HFFc6 (cell line): ENCODE measurements around the gene ELOVL2. TPM values are rescaled to one million over a fixed set of nuclear protein-coding genes. Genes with fewer than 3 reads are reported as not detected.

Experiments
- DNase-seq: peaks from one replicate; pipeline ENCODE4 v3.0.0-alpha.2; 2018
- H3K27ac Mint-ChIP-seq: 2 replicates; pipeline ENCODE4 v1.8.0; 2020; ENCODE audit warnings: mild to moderate bottlenecking, mixed read lengths
- H3K27me3 Mint-ChIP-seq: 2 replicates; pipeline ENCODE4 v1.8.0; 2021; ENCODE audit warnings: mild to moderate bottlenecking, moderate library complexity, mixed read lengths; ENCODE audit not compliant: insufficient read depth
- H3K36me3 Mint-ChIP-seq: 2 replicates; pipeline ENCODE4 v1.8.0; 2021; ENCODE audit warnings: low read depth, mixed read lengths
- H3K4me1 Mint-ChIP-seq: 2 replicates; pipeline ENCODE4 v1.8.0; 2020; ENCODE audit warnings: low read depth, mixed read lengths
- H3K4me3 Mint-ChIP-seq: 2 replicates; pipeline ENCODE4 v1.8.0; 2020; ENCODE audit warnings: mild to moderate bottlenecking, moderate library complexity, mixed read lengths
- H3K9me3 Mint-ChIP-seq: 2 replicates; pipeline ENCODE4 v1.8.0; 2020; ENCODE audit warnings: mild to moderate bottlenecking, mixed read lengths
- CTCF ChIP-seq: fragments of 200-600 bp; sonication (generic); IDR thresholded peaks from 2 replicates; pipeline ENCODE4 v1.5.0; 2021; ENCODE audit warnings: antibody characterized with exemption, mild to moderate bottlenecking
- total RNA-seq, 6 experiments: library from RNA; stranded (reverse); fragmentation: NEBNext Ultra II Directional; extraction: Animal tissue kit (Norgen Biotek cat#: 25700); gene quantifications; 2 replicates in 1 of 6; 3 replicates in 5 of 6; pipeline ENCODE4 v1.2.3, GENCODE V29; 2021

The ELOVL2 gene
- total RNA-seq, 6 experiments from 2014 or later: 0.05 to 0.09 (median 0.05) TPM; not detected in 3

GRCh38 chr6:11015102-11015501 is 29.0 kb downstream of the ELOVL2 start:
- no peak overlapping the region for H3K4me3 Mint-ChIP-seq
- no peak for DNase-seq
- no peak overlapping the region for H3K27ac Mint-ChIP-seq
- H3K27me3 Mint-ChIP-seq: peaks cover 8% of the 10 kb centered on the region
- no peak for TF ChIP-seq CTCF
- no peaks in the 10 kb centered on the region for H3K9me3 Mint-ChIP-seq
- no peaks in the 10 kb centered on the region for H3K36me3 Mint-ChIP-seq
- H3K4me1 Mint-ChIP-seq: no peaks in the 10 kb centered on the region

GRCh38 chr6:11013721-11014070 is 30.4 kb downstream of the ELOVL2 start:
- Mint-ChIP-seq H3K4me1 (peaks cover 8% of the 10 kb centered on the region), H3K4me3 (no peak overlapping the region), H3K27ac (no peak overlapping the region), H3K9me3 (no peaks in the 10 kb centered on the region), H3K27me3 (peaks cover 8% of the 10 kb centered on the region), H3K36me3 (no peaks in the 10 kb centered on the region)
- no peak for DNase-seq
- TF ChIP-seq CTCF: no peak

- Mint-ChIP-seq H3K27ac (no peak overlapping the region), H3K4me1 (peaks cover 11% of the 10 kb centered on the region)
These were observed 31.0 kb downstream of the ELOVL2 start for GRCh38 chr6:11012976-11013720.

GRCh38 chr6:11012295-11012754 is 31.8 kb downstream of the ELOVL2 start:
- H3K36me3 Mint-ChIP-seq: no peaks in the 10 kb centered on the region
- no peaks in the 10 kb centered on the region for H3K9me3 Mint-ChIP-seq
- H3K4me3 Mint-ChIP-seq: no peak overlapping the region
- H3K27ac Mint-ChIP-seq: no peak overlapping the region
- peaks cover 20% of the 10 kb centered on the region for H3K4me1 Mint-ChIP-seq
- H3K27me3 Mint-ChIP-seq: peaks cover 8% of the 10 kb centered on the region
- no peak for DNase-seq
- no peak for TF ChIP-seq CTCF

More at GRCh38 chr6:11012976-11013720, 31.0 kb downstream of the ELOVL2 start:
- no peak for DNase-seq
- no peak for TF ChIP-seq CTCF
- no peaks in the 10 kb centered on the region for H3K9me3 Mint-ChIP-seq
- H3K27me3 Mint-ChIP-seq: peaks cover 8% of the 10 kb centered on the region
- H3K4me3 Mint-ChIP-seq: no peak overlapping the region
- H3K36me3 Mint-ChIP-seq: no peaks in the 10 kb centered on the region

GRCh38 chr6:11011787-11012234 is 32.3 kb downstream of the ELOVL2 start:
- peaks cover 24% of the 10 kb centered on the region for H3K4me1 Mint-ChIP-seq

More at GRCh38 chr6:11011787-11012234, 32.3 kb downstream of the ELOVL2 start:
- no peak overlapping the region for H3K27ac Mint-ChIP-seq
- no peak for TF ChIP-seq CTCF
- H3K9me3 Mint-ChIP-seq: no peaks in the 10 kb centered on the region
- DNase-seq: no peak
- no peak overlapping the region for H3K4me3 Mint-ChIP-seq
- no peaks in the 10 kb centered on the region for H3K36me3 Mint-ChIP-seq
- H3K27me3 Mint-ChIP-seq: peaks cover 8% of the 10 kb centered on the region
